Inflammatory macrophage treated with lipopolysaccharide for 1 hour (primary cell): ENCODE results near the gene ADGRL3.
A peak's percentile ranks its signal among the peaks of the same experiment; 100 is the strongest.

Experiments used
- DNase-seq, 2 donors: peaks; one replicate each; pipeline ENCODE4 v3.0.0-alpha.2; 2020 to 2022

The ADGRL3 gene

DNA sequence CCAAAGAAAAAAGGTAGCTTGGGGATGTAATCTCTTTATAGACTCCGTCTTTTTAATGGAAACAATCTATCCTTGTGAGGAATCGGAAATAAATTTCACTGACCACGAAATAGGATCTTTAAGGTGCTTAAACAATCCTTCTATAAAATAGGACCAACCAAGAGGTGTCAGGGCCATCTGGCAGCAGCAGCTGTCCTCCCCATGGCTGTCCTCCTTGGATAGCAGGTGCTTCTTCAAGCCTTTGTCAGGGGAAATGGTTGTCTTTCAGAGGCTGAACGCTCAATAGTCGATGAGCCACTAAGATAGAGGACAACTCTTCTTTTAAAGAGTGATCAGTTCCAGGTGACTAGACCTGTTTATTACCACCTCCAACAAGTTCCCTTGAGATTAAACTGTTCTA is 231.0 kb downstream of the ADGRL3 start:
- DNase-seq, result no peak

DNA sequence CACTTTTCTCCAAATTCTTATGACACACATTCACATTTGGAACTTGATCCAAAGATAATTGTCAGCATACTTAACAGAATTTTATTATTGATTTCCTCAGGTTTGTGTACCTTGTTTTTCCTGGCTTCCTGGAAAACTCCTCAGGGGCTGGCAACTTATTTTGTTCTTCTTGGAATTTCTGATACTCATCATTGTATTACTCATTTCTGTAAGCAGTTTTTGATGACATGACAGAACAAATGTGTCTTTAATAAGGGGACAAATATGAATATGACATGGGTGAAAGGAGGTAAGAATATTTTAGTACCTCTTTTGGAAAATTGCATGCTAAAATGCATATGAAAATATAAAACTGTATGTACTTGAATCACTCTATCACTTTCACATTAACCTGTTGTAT is 237.8 kb downstream of the ADGRL3 start:
- no peak for DNase-seq

DNA sequence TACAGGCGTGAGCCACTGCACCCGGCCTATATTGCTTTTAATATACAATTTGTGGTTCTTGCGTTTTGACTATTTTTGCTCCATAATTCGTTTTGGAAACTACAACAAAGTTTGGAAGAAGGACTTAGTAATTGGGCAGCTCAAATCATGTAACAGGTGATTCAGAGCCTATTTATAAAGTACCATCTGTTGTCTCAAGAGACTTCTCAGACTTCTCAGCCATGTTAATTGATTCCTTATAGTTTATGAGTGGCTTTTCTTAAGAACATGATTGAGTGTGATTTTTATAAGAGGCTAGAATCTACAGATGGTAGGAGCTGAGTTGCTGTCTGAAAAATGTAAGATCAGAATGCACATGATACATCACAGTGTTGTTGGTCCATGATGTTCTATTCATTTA is 240.2 kb downstream of the ADGRL3 start:
- DNase-seq, result no peak

DNA sequence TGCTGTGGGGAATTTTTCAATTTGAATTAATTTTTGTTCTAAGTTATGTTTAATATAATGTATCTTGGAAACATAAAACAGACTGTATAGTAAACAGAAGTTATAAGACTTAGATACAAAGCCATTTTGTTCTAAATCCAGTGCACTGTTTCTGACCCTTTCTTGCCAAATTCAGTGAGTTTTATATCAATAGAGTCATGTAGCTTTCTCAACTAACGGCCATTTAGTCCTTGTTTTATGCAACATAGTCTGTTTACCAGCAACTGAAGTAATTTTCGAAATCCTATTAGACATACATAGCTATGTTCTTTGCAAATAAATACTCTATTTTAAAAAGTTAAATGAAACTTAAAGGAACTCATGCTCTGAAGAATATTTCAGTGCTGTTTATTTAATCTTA is 242.8 kb downstream of the ADGRL3 start:
- no peak for DNase-seq

DNA sequence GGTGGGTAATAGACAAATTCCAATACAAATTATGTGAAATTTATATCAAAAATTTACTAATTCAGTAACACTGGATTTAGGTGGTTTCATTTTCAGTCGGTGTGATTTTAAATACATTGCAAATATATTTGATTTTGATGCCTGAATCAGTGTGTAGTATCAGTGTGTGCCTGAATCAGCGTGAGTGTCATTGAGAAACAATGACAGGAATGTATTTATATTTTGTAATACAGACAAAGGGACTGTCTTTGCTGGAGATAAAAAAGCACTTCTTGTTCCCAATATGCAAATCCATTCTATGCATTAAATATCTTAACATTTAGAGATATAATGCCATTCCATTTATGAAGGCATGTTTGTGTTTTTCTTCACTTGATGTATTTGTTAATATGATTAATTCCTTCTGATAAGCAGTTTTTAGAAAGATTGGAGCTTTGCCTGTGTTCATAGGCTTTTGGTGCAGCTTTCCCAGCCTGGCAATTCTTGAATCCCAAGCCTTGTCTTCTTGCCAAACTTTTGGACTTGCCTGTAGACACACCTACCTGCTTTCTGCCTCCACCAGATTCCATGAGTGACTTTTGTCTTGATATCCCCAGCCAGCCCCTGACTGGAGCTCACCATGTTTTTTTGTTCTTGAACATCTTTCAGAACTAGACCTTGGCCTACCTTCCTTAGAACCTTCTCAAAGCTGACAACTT is 243.8 kb downstream of the ADGRL3 start:
- DNase-seq, result no peak

DNA sequence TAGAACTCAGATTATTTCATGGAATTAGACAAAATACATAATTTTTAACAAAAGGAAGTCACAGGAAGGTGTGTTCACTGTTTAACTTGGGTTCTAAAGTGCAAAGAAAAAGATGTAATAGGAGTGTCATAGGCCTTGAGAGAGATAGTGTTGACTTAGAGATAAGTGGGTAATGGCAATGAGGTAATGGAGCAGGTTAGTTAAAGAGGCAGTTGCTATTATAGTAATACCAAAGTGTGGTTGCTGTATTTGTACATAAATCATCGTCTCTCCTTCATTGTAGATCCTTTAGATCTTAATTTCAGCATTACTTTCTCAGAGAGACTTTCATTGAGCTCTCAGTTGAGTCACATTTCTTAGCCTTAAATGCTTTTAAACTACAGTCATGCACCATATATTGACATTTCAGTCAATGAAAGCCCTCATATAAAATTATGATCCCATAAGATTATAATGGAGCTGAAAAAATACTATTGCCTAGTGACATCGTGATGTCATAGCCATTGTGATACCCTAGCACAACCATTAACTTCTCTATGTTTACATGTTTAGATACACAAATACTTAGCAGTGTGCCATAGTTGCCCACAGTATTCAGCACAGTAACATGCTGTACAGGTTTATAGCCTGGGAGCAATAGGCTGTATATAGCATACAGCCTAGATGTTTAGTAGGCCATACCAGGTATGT is 245.4 kb downstream of the ADGRL3 start:
- DNase-seq, result no peak

DNA sequence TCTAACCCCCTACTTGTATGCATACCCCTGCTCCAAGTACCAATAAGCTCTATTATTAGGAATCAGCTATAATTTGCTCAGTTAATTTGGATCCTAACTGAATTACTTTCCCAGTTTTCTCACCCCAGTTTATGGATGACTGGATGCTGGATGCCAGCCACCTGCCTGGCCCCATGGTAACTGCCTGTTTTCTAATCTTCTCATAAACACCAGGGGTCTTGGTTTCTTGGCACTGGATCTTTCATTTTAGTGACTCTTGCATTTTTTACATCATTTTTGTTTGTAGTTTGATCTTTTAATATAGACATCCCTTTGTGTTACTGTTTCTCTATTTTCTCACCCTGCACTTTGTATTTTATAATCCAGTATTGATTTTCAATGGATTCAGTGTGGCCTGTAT is 246.8 kb downstream of the ADGRL3 start:
- DNase-seq, result no peak

DNA sequence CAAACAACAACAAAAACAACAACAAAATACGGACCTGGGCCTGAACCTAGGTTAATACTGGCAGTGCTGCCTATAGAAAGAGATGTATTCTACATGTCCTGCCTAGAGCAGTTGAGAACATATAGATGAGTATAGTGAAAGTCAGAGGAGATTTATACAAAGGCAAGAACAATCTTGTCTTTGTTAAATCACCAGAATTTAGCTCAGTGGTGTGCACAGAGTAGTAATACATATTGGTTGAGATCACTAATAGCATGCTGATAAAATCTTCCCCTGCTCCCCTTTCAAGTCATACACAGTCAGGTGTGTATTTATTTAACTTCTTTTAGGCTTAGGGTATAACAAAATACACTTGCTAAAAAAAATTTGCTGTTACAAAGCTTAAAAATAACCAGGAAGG is 247.8 kb downstream of the ADGRL3 start:
- DNase-seq, result no peak

DNA sequence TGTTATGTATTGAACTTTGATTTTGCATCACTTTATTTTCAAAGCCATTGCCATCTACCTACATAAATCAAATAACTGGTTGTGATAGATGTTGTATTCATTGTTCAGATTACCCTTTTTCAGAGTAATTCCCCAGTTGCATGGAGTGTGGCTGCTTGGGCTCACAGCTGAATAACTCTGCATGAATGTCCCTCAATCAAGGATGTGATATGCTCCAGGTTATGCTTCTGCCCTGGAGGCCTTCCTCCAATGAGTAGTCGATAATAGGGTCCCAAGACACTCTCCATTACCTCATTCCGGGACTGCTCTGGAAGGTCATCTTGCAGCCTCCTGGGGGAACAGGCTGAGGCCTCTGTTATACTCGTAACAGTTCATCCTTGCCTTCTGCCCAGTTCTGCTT is 251.8 kb downstream of the ADGRL3 start:
- no peak for DNase-seq

DNA sequence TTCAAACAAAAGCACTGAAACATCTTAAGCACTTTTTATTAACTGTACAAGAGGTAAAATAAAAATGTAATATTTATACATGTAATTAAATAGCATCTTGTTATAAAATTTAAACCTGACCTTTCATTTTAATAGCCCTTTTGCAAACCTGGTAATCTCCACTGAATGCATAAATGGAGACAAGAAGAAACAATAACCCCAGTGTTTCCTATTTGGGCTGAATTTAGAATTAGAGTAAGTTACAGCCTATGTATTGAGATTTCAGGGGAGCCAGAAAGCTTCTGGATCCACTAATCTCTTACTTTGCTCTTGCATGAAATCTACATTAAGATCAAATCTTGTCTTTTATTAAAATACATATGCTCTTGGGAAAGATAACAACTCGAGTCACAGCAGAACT is 261.8 kb downstream of the ADGRL3 start:
- no peak for DNase-seq

DNA sequence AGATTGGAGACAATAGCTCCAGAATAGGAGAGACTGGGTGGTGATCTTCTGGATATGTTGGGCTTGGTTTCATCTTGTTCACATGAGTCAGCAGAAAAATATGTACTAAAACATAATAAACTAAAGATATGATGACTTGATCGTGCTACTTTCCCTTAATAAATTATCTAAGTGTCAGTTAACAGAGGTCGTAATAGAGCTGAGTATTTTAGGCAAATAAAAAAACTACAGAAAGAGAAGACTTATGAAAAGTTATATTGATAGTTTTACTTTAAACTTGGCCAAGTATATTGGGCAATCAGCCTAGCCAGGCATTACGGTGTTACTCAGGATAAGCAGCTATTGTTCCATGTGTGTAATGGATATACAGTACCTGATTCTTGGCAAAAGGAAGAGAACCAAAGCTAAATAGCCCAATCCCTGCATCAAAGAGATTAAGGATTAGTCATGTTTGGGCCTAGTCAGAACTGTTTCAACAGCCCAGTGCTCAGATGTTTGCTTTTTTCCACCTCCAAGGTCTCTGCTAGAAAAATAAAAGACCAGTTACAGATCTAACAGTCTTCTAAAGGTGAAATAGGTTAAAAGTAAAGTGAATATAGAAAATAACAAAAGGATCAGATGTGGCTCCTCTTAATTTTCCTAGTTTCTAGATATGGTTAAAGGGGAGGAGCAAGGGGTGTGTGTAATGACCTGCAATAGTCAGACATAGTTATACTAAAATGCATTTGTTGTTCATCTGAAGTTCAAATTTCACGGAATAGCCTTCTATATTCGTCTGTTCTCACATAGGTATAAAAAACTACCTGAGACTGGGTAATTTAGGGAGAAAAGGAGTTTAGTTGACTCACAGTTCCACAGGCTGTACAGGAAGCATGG is 262.6 kb downstream of the ADGRL3 start:
- no peak for DNase-seq

DNA sequence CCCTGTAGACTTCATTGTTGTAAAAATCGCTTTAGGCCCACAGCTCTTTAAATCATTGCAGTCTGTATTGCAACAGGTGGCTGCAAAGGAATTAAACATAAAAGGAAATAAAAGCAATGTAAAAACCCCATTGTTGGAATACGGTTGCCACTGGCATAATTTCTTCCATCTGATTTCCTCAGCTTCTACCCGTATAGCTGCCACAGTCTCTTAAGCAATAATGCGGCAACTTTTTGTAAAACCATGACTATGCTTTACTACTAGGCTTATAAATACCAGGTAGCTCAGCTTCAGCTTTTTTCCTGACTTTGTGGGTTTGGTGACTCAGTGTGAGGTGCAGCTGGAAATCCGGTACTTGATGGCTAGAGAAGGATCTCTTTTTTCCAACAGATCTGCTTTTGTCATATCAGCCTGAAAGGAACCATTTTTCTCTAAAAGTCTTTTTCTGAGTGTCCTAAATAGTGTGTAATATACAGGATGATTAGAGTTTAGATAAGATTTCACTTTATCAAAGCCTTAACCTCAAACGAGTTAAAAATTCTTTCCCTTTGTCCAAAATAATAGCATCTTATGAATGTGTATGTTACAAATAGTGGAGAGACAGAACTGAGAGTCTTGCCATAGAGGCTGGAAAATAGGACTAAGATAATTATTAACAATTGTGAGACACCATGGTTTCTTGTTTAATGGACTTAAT is 268.0 kb downstream of the ADGRL3 start:
- DNase-seq, result no peak

DNA sequence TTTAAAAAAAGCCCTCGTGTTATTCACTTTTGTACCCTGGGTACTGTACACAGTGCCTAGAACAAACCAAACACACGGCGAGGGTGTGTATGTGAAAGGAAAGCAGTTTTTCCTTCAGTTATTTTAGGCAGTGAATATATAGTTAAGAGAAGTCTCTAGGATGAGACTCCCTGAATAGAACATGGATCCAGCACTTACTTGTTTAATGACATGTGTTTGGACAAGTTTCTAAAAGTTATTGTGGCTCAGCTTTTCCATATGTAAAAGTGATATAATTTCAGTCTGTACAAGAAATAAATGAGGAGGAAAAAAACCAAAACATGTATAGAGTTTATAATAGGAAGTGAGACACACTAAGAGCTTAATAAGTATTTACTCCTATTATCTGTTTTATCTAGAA is 273.2 kb downstream of the ADGRL3 start:
- DNase-seq, result no peak

DNA sequence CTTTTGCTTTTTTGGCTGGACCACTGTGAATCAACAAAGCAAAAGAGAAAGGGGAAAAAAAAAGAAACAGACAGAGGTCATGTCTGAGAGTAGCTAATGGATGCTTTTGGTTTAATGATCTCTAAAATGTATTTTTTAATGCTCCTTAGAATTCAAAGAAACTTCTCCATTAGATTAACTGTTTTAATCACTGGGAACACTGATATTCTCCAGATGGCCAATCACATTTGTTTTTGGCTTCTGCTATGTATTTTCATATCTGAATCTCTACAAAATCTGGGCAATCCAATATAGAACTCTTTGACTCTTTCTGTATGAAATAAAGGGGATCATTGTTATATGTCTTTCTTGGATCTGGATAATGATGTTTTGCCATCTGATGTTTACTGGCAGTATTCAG is 278.2 kb downstream of the ADGRL3 start:
- DNase-seq, result no peak

DNA sequence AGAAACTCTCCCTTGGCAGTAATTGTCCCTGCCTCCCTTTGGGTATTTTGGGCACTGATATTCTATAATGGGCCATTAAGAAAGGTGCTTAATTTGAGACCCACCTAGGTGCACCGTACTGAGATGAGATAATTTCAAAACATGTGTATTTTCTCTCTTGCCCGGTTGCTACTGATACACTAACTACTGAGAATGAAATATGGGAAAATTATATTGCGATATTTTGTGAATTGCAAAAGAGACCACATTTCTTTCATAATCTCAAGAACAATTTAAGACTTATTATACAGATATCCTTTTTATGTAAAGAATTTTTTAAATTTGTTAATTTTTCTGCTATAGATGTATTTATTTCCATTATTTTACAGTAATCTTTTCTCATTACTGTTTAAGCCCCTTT is 284.9 kb downstream of the ADGRL3 start:
- peak in 1 of 2 donors; percentile 52 for DNase-seq

DNA sequence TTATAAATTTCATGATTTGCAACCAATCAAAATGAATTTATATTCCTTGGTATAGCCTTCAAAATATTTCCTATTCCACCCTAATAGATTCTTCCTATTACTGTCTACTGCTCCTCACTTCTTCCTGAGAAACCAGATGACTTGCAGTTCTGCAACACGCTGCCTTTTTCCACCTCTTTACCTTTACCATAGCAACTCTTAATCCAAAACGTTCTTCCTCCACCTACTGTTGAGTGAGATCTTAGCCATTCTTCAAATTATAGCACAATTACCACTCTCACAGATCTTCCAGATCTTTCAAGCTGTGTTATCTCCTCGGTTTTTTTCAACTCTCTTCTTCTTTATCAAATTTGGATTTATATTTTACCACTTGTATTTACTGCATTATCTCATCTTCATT is 289.8 kb downstream of the ADGRL3 start:
- no peak for DNase-seq

DNA sequence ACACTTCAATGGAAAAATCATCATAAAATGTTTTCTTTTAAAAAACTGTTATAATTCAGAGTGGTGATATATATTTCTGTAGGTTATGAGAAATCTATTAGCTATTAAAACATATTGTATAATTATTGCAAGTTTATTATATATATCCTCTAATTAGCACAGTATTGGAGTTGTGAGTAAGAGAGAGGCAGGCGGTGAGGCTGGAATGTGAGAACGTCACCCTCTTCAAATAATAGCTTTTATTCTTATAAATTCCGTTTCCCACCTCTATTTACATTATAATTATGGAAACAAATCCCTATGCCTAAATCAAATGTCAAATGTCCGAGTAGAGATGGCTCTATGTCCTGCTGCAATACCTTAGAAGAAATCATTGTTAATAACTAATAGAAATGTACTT is 292.9 kb downstream of the ADGRL3 start:
- no peak for DNase-seq

DNA sequence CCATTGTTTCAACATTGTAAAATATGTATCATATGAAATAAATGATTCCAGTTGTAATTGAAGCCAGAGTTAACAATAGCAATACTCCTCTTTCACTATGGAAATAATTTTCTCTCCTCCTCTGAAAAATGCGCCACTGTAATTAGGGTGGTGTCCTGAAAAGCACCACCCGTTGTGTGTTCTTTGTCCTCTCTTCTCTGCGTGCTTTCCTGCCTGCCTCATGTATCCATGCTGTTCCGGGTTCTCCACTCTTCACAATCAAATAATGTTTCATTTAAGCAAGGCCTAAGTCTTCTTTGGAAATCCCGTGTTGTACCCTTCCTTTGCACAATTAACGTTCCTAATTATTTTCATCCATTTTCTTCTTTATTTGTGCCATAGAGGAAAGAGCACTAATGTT is 293.3 kb downstream of the ADGRL3 start:
- no peak for DNase-seq

DNA sequence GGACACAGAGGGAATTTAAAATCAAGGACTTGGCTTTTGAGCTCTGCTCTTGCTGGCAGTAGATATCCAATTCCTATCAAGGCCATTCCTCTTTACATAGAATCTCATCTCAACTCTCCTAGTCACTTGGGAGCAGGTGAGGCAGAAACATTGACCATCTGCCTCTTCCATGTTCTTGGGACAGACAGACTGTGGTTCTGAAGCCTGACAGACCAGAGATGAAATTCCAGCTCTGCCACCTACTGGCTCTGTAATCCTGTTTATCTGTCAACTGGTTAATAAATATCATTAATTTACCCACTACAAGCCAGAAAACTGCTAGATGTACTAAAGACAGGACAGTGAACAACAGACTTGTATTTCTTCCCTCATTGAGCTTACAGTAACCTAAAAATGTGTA is 300.8 kb downstream of the ADGRL3 start:
- no peak for DNase-seq

DNA sequence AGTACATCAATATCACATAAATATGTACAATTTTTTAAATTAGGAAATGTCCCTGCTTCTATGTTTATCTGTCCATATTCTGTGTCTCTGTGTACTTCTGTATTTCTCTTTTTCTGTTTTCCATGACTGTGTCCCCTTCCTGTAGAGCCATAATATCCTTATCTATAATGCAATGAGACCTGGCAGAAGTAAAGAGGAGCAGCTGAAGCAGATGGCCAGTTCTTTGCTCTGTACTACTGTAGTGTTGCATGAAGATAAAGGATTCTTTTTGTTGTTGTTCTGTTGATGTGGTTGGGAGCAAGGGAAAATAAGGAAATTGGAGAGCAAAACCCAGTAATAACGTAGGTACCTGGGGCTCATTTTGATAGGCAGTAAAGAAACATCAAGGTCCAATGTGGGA is 301.7 kb downstream of the ADGRL3 start:
- DNase-seq, result no peak

DNA sequence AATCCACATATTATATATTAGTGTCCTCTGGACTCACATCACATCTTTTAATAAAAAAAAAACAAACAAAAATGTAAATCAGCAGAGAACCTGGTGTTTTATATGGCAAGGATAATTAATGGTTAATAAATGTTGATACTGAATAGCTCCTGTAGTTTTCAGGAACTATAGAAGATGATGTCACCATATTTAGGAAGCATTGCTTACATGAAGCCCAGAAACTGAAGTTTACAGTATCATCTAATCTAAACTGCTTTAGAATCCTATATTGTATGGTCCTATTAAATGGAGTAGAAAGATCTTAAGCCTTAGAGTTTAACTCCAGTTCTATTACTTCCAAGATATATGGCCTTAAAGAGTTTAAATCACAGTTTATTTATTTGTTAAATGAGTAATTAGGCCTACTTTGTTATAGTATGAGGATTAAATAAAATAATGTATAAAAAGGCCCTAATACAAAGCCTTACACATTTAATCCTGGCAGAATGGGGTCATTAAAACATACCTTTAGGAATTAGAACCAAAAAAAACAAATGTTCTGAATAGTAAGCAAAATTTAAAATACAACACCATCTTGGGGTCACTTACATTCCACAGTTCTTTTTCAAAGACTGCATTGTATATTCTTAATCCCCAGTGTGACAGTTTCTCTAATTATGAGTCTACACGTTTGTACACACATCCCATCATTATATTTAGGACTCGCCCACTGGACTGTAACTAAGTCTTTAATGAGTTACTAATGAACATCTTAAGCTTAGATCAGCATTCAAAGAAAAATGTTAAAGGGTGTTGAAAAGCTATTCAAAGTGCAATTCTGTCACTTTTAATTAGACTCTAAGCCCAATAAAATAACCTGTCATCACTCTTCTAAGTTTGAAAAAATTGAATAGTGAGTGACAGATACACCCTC is 305.9 kb downstream of the ADGRL3 start:
- no peak for DNase-seq

DNA sequence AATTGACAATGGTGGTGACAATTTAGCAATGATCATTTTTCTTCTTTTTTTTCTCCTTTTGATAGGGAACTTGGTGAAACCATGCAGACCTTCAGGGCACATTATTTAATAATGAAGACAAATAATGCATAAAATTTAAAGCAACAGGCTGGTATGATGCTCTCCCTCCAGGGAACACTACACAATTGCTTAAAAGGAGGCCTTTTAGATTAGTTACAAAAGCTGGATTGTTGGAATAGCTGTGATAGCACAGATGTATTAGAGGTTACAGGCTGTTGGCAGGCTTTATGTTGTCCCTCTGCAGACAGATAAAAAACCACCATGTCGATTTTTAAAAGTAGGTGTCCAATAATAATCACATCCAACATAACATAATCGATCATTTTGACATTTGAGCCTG is 307.0 kb downstream of the ADGRL3 start:
- DNase-seq, result no peak
